ENCODE data around the gene SEMA6A.
A peak's percentile ranks its signal among the peaks of the same experiment; 100 is the strongest.

The SEMA6A gene

GRCh38 chr5:116488356-116489041 is 86.1 kb downstream of the SEMA6A start:
- DNase-seq, result no peak

GRCh38 chr5:116487045-116487444 is 87.6 kb downstream of the SEMA6A start:
- no peak for DNase-seq

- DNase-seq, result no peak
Measured at GRCh38 chr5:116486588-116486987, 88.0 kb downstream of the SEMA6A start.

- DNase-seq, result no peak
Measured at GRCh38 chr5:116484645-116485044, 90.0 kb downstream of the SEMA6A start.

GRCh38 chr5:116482394-116482793 is 92.2 kb downstream of the SEMA6A start:
- DNase-seq, result no peak

GRCh38 chr5:116480894-116481510 is 93.6 kb downstream of the SEMA6A start:
- peak; percentile 7 for DNase-seq

- no peak for DNase-seq
Measured at GRCh38 chr5:116479776-116480675, 94.6 kb downstream of the SEMA6A start.

- DNase-seq, result no peak
Measured at GRCh38 chr5:116478491-116478890, 96.1 kb downstream of the SEMA6A start.

- peak; percentile 46 for DNase-seq
Measured at GRCh38 chr5:116476897-116477537, 97.6 kb downstream of the SEMA6A start.

- no peak for DNase-seq
Measured at GRCh38 chr5:116475338-116475737, 99.3 kb downstream of the SEMA6A start.

GRCh38 chr5:116473706-116474105 is 100.9 kb downstream of the SEMA6A start:
- no peak for DNase-seq

GRCh38 chr5:116472274-116472673 is 102.3 kb downstream of the SEMA6A start:
- no peak for DNase-seq

- DNase-seq, result no peak
Measured at GRCh38 chr5:116469631-116470030, 105.0 kb downstream of the SEMA6A start.

GRCh38 chr5:116468583-116468982 is 106.0 kb downstream of the SEMA6A start:
- DNase-seq, result no peak

GRCh38 chr5:116467465-116467843 is 107.2 kb downstream of the SEMA6A start:
- no peak for DNase-seq

GRCh38 chr5:116466727-116467464 is 107.7 kb downstream of the SEMA6A start:
- no peak for DNase-seq

GRCh38 chr5:116465411-116465810 is 109.2 kb downstream of the SEMA6A start:
- DNase-seq, result no peak

GRCh38 chr5:116464144-116464708 is 110.4 kb downstream of the SEMA6A start:
- no peak for DNase-seq

- no peak for DNase-seq
Measured at GRCh38 chr5:116462500-116462899, 112.1 kb downstream of the SEMA6A start.

- DNase-seq, result no peak
Measured at GRCh38 chr5:116459301-116459700, 115.3 kb downstream of the SEMA6A start.

GRCh38 chr5:116457062-116457461 is 117.6 kb downstream of the SEMA6A start:
- DNase-seq, result no peak

GRCh38 chr5:116456036-116456435 is 118.6 kb downstream of the SEMA6A start:
- no peak for DNase-seq

Measured in MV-4-11 (cell line).